ENCODE measurements around the gene NUB1.
"Not testable (repeated sequence)": the region's sequence is repeated elsewhere in the genome, so short reads cannot be mapped to it uniquely, and the experiment has no call there.

Gene NUB1, protein sequence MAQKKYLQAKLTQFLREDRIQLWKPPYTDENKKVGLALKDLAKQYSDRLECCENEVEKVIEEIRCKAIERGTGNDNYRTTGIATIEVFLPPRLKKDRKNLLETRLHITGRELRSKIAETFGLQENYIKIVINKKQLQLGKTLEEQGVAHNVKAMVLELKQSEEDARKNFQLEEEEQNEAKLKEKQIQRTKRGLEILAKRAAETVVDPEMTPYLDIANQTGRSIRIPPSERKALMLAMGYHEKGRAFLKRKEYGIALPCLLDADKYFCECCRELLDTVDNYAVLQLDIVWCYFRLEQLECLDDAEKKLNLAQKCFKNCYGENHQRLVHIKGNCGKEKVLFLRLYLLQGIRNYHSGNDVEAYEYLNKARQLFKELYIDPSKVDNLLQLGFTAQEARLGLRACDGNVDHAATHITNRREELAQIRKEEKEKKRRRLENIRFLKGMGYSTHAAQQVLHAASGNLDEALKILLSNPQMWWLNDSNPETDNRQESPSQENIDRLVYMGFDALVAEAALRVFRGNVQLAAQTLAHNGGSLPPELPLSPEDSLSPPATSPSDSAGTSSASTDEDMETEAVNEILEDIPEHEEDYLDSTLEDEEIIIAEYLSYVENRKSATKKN

DNA sequence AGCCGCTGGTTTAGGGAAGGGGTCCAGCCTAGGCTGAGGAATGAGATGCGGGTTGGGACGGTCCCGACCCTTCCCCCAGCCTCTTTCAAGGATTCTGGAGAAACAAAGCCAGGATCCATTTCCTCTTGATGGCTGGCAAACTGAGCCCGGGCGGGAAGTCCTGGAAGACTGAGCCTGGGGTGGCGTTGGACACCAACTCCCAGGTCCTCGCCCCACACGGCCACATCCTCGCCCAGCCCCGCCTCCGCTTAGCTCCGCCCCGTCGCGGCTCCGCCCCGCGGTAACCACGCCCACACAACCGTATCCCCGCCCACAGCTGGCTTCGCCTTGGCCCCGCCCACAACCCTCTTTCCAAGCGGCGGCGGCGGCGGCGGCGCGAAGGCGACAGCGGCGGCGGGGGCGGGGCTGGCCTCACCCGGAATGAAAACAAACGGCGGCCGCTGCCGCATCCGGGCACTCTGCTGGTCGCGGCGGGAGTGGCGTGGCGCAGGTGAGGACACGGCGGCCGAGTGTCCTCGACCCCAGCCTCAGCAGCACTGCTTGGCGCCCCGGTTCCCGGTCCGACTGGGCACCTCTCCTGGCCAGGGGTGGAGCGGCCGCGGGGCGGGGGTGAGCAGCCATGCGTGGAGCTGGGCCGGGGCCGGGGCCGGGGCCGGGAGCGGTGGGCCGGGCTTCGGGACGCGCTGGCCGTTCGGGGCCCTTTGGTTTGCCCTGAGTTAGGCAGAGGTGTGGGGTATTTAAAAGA, at the start of gene NUB1:
NUB1 (plus strand) TSS at position 456 of the 745 bp plus-strand sequence. CDS start 3,538 bp downstream, outside the sequence.
- peak; percentile 86 to 99 for DNase-seq

DNA sequence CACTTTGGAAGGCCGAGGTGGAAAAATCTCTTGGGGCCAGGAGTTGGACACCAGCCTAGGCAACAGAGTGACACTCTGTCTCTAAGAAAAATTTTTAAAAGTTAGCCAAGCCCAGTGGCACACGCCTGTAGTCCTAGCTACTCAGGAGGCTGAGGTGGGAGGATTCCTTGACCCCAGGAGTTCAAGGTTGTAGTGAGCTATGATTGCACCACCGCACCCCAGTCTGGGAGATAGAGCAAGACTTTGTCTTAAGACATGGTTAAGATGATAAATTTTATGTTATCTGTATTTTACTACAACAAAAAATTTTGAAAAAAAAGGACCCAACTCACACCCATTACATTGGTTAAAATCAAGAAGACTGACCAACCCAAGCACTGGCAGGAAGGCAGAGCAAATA, 48.8 kb upstream of the NUB1 start:
- DNase-seq, result no peak

DNA sequence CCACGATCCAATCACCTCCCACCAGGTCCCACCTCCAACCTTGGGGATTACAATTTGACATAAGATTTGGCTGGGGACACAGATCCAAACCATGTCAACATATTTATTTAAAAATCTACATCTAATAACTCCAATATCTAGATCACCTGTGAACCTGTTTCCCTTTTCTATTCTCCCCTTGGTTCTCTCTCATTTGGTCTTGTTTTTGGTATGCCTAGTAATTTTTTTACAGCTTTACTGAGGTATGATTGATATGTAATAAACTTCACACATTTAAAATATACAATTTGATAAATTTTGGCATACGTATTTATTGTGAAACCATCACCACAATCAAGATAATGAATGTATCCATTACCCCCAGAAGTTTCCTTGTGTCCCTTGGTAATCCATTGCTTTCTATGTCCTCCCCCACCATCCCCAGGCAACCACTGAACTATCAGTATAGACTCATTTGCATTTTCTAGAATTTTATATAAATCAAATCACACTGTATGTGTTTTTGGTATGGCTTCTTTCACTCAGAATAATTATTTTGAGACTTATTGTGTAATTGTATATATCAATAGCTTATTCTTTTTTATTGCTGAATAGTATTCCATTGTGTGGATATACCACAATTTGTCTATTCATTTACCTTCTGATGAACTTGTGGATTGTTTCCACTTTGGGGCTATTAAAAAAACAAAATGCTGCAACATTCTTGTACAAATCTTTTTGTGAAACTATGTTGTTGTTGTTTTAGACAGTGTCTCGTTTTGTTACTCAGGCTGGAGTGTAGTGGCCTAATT, 45.2 kb upstream of the NUB1 start:
- DNase-seq, result no peak

DNA sequence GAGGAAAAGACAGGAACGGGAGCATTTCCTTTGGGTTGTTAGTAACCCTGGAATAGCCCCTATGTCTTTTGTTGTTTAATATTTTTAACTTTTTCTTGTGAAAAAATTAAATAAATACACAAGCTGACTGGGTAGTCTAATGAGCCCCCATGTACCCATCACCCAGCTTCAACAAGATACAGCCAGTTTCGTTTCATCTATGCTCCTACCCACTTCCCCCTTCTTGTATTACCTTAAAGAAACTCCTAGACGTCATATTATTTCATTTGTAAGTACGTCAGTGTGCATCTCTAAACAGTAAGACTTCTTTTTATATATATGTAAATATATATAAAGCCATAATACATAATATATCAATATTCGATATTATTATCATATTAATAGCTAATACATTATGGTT, 42.8 kb upstream of the NUB1 start:
- no peak for DNase-seq

DNA sequence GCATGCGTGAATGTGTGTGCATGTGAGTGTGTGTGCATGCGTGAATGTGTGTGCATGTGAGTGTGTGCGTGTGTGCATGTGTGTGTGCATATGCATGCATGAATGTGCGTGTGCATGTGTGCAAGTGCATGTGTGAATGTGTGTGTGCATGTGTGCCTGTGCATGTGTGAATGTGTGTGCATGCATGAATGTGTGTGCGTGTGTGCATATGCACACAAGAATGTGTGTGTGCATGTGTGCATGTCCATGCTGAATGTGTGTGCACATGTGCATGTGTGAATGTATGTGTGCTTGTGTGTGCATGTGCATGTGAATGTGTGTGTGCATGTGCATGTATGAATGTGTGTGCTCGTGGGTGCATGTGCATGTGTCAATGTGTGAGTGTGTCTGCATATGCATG, 42.1 kb upstream of the NUB1 start:
- DNase-seq, result no peak

DNA sequence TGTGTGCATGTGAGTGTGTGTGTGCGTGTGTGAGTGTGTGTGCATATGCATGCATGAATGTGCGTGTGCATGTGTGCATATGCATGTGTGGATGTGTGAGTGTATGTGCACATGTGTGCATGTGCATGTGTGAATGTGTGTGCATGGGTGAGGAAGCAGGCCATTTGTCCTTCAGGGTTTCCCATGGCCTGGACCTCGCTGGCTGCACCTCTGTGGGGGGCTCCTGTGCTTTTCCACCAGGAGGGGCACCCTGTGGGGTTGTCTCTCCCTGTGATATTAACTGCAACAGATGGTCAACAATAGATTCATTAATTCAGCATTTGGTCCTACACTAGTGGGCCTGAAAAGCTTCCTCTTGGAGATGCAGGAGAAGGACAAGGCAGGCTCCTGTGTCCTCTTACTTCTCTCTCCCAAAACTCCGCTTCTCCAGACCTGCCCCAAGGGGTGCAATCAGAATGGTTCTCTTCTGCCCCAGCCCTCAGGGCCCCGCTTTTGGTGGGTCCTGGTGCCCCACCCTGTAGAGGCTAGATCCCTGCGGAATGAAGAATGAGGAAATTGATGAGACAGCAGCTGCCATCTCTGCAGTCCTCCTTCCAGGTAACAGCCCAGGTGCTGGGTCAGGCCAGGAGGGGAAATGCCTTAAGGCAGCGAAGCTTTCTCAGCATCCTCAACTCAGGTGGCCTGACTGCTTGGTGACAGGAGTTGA, 41.5 kb upstream of the NUB1 start:
- DNase-seq, result no peak

DNA sequence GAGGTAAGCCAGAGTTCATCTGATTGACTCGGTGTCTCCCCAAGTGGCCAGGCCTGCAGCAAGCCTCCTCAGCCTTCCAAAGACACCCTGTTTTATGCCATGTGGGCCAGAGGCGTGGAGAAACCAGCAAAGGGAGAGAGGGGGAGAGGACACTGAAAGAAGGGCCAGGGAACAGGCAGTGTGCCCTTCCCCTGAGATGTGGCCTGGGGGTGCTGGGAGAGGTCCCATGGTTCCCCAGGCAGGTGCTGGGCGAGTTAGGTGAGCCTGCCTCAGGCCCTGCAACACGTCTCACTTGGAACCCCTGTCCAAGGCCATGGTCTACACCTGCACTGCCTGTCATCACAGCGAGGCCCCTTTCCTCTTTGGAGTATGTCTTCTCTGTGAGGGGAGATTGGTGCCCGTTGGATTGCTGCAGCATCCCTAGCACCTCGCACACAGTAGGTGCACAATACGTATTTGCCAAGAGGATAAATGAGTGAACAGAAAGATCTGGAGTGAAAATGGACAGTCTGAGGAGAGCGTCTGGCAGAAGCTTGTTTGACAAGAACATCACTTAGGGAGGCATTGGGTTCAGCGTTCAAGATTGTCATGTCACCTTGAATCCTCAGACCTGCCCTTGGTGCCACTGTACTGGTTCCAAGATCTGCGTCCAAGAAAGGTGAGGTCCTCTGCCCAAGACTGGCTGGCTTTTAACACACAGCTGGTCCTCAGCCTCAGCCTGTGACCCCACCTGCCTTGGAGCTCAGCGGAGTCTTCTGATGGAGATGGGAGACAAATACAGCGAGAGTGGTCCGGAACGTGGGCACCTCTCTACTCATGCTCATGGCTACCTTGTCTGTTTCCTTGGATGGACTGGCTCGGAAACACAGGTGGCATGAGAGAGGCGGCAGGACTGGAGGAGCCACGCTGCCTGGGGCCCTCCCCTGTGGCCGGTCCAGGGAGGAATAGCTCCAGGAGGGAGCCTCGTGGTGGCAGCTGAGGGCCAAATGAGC, 39.8 kb upstream of the NUB1 start:
- no peak for DNase-seq

DNA sequence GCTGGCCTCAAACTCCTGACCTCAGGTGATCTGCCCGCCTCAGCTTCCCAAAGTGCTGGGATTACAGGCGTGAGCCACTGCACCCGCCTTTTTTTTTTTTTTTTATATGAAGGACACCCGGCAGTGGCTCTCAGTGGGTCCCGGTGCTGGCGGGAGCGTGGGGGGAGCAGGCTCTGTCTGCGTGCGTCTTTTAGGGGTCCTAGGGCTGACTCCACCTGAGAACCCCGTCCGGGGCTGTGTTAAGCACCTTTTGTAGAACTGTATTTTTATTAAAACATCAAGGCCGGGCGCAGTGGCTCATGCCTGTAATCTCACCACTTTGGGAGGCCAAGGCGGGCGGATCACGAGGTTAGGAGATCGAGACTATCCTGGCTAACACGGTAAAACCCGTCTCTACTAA, 37.4 kb upstream of the NUB1 start:
- not testable (repeated sequence) for DNase-seq

DNA sequence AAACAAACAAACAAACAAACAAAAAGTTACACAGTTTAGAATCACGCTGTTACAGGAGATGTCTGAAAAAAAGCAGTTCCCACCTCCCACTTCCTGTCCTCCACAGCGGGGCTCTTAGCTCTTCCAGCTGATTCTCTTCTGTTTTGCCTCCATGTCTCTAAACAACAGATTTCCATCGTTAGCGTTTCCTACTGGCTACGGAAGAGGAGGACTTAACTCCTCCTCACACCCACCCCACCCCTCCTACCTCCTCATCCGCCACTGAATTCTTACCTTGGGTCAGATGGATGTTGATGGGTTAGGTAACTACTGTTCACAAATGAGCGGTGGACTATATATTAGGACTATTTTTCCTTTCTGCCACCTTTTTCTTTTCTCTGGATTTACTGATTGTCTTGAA, 36.8 kb upstream of the NUB1 start:
- no peak for DNase-seq

DNA sequence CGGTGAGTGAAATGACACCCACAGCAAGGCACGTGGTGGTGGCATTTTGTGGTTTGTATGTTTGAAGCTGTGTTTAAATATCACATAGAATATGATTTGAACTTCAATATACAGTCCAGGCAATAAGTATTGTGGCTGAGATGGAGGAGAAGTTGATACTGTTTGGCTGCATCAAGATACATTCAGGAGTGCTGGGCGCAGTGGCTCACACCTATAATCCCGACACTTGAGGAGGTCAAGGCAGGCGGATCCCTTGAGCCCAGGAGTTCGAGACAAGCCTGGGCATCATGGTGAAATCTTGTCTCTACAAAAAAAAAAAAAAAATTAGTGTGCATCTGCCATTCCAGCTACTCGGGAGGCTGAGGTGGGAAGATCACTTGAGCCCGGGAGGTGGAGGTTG, 35.2 kb upstream of the NUB1 start:
- no peak for DNase-seq

DNA sequence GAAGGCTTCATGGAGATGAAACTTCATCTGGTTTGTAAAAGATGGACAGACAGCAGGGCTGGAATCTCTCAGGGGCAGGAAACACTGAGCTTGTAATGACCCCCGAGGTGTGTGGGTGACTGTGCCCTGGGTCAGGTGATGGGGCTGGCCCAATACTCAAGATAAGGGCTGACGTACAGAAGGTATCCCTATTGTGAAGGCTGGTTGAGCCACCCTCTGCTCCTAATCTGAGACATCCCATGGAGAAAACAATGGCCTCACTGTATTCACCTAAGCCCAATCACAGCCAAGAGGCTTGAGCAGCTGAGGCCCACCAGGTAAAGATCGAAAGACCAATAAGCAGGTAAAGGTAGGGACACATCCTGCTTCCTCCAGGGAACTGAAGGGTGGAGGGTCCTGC, 34.8 kb upstream of the NUB1 start:
- DNase-seq, result no peak

DNA sequence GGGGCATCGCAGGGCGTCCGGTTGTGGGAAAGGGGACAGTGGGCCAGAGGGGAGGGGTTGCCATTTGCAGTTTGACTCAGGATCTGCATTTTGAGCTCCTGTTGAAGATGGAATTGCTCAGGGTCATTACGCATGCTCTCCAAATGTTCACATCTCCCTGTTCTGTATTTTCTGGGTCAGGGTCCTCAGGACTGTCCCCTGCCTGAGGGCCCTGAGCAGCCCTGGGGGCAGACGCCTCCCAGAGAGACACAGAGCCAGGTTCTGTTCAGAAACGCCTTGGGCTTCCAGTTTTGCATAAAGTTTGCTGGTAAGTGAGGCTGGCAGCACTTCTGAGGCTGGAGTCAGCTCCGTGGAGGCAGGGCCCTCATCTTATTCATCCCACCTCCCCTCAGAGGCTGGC, 34.1 kb upstream of the NUB1 start:
- no peak for DNase-seq

DNA sequence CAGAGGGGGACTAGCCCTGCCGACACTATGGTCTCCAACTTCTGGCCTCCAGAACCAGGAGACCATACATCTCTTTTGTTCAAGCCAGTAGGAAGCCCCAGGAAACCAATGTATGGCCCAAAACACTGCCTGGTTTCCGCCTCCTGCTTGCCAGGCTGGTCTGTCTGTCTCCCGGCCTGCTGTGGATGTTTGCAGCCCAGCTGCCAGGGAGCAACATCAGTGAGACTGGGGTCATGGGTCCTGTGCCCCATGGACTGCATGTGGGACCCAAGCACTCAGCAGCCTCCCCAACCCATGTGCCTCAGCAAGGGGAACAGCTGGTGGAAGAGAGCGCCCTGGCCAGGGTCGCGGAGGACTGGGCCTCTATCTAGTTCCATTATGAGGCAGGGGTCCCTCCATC, 33.4 kb upstream of the NUB1 start:
- DNase-seq, result no peak

DNA sequence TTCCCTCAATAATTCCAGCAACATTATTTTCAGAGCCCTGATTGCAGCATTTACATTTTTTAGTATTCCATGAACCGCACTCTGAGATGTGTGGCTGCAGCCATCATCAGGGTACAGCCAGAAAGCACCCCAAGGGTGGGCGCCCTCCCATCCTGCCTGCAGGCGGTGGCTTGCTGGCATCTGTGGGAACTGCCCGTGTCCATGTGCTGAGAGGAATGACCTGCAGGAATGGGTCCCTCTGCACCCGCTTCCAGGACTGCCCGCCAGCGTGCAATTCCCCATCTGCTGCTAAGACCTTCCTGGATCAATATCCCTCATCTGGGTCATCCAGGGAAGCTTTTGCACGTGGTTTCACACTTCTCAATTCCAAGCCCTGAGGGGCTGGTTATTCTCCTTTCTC, 32.8 kb upstream of the NUB1 start:
- no peak for DNase-seq

DNA sequence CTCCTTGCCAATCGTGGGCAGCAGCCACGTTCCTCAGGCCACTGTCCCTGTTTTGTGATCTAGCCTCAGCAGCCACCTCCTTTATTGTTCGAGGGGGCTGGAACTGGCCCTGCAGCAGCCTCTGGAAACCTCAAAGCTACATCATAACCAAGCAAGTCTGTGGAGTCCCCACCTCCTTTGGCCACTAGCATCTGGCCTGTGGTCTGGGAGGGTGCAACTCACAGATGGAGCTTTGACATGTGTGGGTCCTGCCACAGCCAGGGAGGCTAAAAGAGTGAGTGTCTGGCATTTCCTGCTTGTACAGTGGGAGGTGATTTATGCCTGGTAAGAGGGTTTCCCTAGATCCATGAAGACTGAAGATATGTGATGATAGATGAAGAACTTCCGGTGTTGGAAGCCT, 32.3 kb upstream of the NUB1 start:
- no peak for DNase-seq

DNA sequence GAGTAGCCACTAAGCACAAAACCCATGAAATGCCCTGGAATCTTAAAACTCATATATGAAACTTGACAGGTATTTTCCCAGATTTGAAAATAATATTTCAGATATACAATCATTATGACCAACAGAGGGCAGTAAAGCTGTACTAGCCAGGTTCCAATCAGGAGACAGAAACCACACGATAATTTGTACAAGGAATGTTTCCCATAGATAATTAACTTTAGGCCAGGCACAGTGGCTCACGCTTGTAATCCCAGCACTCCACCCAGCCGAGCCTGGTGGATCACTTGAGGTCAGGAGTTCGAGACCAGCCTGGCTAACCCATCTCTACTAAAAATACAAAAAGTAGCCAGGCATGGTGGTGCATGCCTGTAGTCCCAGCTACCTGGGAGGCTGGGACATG, 31.0 kb upstream of the NUB1 start:
- DNase-seq, result peak; percentile 25 to 63

DNA sequence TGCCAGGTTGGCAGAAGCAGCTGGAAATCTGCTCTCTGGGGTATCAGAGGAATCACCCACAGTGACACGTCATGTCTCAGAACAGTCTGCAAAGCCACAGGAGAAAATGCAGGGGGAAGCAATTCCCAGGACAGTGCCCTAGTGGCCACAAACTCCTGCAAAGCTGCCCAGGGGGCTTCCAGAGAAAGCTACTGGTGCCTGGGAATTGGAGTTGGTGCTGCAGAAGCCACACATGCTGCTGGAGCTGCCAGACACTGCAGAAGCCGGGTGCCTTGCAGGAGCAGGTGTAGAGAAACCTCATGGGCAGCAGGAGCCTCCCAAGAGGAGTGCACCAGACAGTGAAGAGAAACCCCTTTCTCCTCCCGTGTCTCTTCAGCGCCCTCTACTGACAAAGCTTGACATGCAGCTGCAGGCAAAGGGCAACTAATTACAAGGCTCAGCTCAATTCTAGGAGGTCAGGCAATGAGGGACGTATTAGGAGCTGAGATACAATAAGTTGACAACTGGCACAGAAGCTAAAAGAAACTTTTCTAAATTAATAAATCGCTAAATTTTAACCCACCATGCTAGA, 30.2 kb upstream of the NUB1 start:
- peak in 1 of 2 donors; percentile 33 for DNase-seq

DNA sequence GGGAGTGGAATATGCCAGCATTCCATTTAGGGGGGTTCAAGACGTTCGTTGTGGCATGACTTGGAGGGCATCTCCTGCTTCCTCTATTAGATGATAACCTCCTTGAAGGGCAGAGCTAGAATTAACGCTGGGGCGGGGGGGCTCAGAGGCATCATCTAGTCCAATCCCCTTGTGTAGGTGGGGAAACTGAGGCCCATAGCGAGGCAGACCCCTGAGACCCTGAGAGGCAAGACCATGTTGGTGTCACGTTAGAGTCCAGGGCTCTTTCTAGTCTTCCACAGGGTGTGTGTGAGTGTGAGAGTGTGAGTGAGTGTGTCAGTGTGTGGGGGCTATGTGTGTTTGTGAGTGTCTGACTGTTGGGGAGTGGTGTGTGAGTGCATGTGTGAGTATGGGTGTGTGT, 29.3 kb upstream of the NUB1 start:
- no peak for DNase-seq

DNA sequence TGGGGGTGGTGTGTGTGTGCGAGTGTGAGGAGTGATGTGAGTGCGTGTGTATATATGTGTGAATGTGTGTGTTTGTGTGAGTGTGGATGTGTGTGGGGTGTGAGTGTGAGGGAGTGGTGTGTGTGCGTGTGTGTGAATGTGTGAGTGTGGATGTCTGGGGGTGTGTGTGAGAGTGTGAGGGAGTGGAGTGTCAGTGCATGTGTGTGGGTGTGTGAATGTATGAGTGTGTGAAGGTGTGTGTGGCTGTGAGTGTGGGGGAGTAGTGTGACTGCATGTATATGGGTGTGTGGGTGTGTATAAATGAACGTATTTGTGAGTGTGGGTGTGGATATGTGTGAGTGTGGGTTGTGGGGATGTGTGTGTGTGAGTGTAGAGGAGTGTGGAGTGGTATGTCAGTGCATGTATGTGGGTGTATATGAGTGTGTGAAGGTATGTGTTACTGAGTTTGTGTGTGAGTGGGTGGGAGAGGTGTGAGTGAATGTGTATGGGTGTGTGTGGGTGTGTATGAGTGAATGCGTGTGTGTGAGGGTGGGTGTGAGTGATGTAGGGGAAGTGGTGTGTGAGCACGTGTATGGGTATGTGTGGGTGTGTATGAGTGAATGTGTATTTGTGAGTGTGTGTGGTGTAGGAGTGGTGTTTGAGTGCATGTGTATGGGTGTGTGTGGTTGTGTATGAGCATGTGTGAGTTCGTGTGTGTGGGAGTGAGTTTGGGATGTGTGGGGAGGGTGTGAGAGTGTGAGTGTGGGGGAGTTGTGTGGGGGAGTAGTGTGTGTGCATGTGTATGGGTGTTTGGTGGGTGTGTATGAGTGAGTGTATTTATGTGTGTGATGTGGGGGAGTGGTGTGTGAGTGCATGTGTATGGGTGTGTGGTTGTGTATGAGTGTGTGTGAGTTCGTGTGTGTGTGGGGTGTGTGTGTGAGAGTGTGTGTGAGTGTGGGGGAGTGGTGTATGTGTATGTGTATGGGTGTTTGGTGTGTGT, 28.5 kb upstream of the NUB1 start:
- no peak for DNase-seq

DNA sequence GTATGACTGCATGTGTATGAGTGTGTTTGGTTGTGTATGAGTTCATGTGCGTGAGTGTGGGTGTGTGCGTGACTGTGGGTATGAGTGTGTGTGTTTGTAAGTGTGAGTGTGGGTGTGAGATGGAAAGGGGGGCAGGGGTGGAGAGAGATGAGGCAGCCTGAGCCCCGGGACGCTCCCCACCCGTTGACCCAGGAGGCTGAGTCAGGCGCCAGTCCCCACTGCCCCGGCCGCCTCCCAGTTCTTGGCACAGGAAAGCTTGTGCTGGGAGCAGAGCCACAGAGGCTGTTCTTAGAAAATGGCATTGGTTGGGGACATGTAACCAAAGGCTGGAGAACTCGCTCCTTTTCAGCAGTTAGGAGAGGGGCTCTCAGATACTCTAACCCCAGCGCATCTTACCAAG, 27.8 kb upstream of the NUB1 start:
- DNase-seq, result no peak

All from inflammatory macrophage treated with lipopolysaccharide for 1 hour (primary cell).